HFF-Myc (cell line): ENCODE data around the gene PDK1.
A peak's percentile ranks its signal among the peaks of the same experiment; 100 is the strongest.

Experiments
- DNase-seq: peaks from one replicate; pipeline ENCODE4 v3.0.0-alpha.2; 2011; ENCODE audit warnings: low read depth; ENCODE audit errors: extremely low read depth
- H3K4me3 ChIP-seq: replicated peaks from 2 replicates; pipeline ENCODE4 v1.5.1; 2011; ENCODE audit warnings: low read depth, mild to moderate bottlenecking, control low read depth, low read length
- CTCF ChIP-seq: IDR thresholded peaks from 2 replicates; pipeline ENCODE4 v1.5.1; 2012; ENCODE audit warnings: mild to moderate bottlenecking, low read depth, low read length, control low read depth; ENCODE audit errors: missing control alignments

The PDK1 gene

GRCh38 chr2:172609488-172609887 is 53.6 kb downstream of the PDK1 start:
- no peak overlapping the region for H3K4me3 ChIP-seq
- DNase-seq, result no peak
- no peak for TF ChIP-seq CTCF

GRCh38 chr2:172612051-172612450 is 56.2 kb downstream of the PDK1 start:
- no peak for TF ChIP-seq CTCF
- peak; percentile 36 for DNase-seq
- no peak overlapping the region for H3K4me3 ChIP-seq

- no peak overlapping the region for H3K4me3 ChIP-seq
- TF ChIP-seq CTCF, result no peak
- DNase-seq, result peak; percentile 58
These were observed 57.1 kb downstream of the PDK1 start for GRCh38 chr2:172613040-172613439.

DNA sequence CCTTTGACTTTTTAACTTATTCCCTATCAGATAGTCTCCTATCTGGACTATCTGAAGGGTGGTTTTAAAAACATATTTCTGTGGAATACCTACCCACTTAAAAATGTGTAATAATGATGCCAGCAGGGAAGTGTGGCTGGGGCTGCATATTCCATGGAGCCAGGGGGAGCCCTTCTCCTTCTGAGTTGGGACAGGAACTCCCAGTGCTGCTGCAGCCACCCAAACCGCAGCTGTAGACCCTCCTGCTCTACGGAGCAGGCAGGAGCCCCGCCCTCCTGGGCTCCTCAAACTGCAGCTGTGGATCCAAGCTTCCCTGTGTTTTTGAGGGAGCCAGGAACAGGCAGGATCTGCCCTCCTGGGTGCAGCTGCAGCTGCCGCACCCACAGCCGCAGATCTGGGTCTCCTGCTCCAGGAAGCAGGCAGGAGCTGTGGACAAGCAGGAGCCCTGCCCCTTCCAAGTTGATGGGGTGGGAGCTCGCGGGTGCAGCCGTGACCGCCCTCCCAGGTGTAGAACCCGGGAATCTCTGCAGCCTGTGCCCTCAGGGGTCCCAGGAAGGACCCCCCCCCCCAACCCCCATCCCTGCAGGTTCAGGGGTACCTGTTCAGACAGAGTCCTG is 57.8 kb downstream of the PDK1 start:
- DNase-seq, result no peak
- TF ChIP-seq CTCF, result peak; percentile 34
- H3K4me3 ChIP-seq, result no peak overlapping the region

GRCh38 chr2:172614932-172615331 is 59.0 kb downstream of the PDK1 start:
- TF ChIP-seq CTCF, result no peak
- DNase-seq, result no peak
- H3K4me3 ChIP-seq, result no peak overlapping the region

DNA sequence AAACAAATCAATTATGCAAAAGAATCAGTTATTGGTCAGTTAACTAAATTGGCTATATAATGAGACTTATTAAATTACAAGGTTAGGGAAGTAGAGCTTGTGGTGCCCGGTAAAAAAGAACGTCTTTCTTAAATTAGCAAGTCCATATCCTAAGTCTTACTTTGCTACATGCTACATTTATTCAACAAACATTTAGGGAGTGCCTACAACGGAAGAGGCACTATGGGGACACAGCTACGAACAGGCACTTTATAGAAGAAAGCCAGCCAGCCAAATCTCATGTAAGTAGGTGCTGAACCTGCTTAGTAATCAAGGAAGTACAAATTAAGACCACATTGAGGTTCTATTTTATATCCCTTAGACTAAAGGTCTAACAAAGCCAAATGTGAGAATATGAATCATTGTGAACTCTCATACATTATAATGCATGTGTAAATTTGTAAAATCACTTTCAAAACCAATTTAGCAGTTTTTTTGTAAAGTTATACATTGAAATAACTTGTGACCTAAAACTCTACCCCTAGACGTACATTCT is 59.9 kb downstream of the PDK1 start:
- no peak overlapping the region for H3K4me3 ChIP-seq
- DNase-seq, result no peak
- TF ChIP-seq CTCF, result no peak

- TF ChIP-seq CTCF, result no peak
- no peak overlapping the region for H3K4me3 ChIP-seq
- DNase-seq, result no peak
These were observed 61.2 kb downstream of the PDK1 start for GRCh38 chr2:172617115-172617514.
